Measurements from ENCODE around the gene GEMIN5. TPM values are rescaled to one million over a fixed set of nuclear protein-coding genes. Genes with fewer than 3 reads are reported as not detected.
"Not testable (repeated sequence)": the region's sequence is repeated elsewhere in the genome, so short reads cannot be mapped to it uniquely, and the experiment has no call there.

Gene GEMIN5
- total and polyA plus RNA-seq, 11 donors: 4.1 to 19.3 (median 15.2) TPM

- H3K36me3 ChIP-seq: no peaks in the 10 kb centered on the region
- H3K9me3 ChIP-seq: no peaks in the 10 kb centered on the region
- no peak overlapping the region for H3K27ac ChIP-seq
- WGBS, 4 donors: 80 to 90% (median 83%) methylated on average over 1 of the region's 1 CpG
- ATAC-seq: no peak
- H3K4me1 ChIP-seq: peaks cover 0 to 3% (median 0%) of the 10 kb centered on the region in 12 donors
- no peaks in the 10 kb centered on the region for H3K27me3 ChIP-seq
- TF ChIP-seq POLR2A (IDR thresholded peaks at IDR 0.05) (no peak), CTCF (IDR thresholded peaks at IDR 0.05) (no peak)
- intact Hi-C loops (cut with DNase I): loop anchor here in 2 of 10 donors (10.0 kb wide), 1 partner anchor 157 kb away; no protein-coding TSS in a partner anchor
- DNase-seq: no peak
- no peak overlapping the region for H3K4me3 ChIP-seq
These were observed 39.4 kb upstream of the GEMIN5 start for GRCh38 chr5:154977409-154977808.

GRCh38 chr5:154976082-154976481, 38.1 kb upstream of the GEMIN5 start:
- 93 to 98% (median 97%) methylated on average over 9 of the region's 9 CpGs for WGBS, 4 donors
- DNase-seq, H3K36me3 ChIP-seq, H3K27me3 ChIP-seq, ATAC-seq, H3K4me1 ChIP-seq, H3K27ac ChIP-seq, H3K9me3 ChIP-seq, H3K4me3 ChIP-seq: not testable (repeated sequence)
- intact Hi-C loops (cut with DNase I): loop anchor here in 2 of 10 donors (10.0 kb wide), 1 partner anchor 159 kb away; no protein-coding TSS in a partner anchor

GRCh38 chr5:154972476-154973080, 34.6 kb upstream of the GEMIN5 start:
- WGBS, 4 donors: 61 to 73% (median 65%) methylated on average over 2 of the region's 2 CpGs
- Histone ChIP-seq H3K4me1 (peaks cover 0 to 6% (median 0%) of the 10 kb centered on the region in 12 donors), H3K9me3 (no peaks in the 10 kb centered on the region), H3K27me3 (no peaks in the 10 kb centered on the region), H3K36me3 (peaks cover 0 to 22% (median 18%) of the 10 kb centered on the region in 9 donors), H3K27ac (no peak overlapping the region), H3K4me3 (no peak overlapping the region)
- DNase-seq (peak in 4 of 5 donors; percentile 27 to 37 (median 28)), ATAC-seq (peak; percentile 47 to 78 (median 69))
- TF ChIP-seq POLR2A (IDR thresholded peaks at IDR 0.05) (no peak), CTCF (IDR thresholded peaks at IDR 0.05) (peak; percentile 43 to 75 (median 57))
- intact Hi-C loops (cut with DNase I): loop anchor here in 9 of 10 donors (2.0 to 10.0 kb wide), 6 partner anchors 160 to 756 kb away; no protein-coding TSS in a partner anchor

GRCh38 chr5:154971501-154971900, 33.5 kb upstream of the GEMIN5 start:
- Histone ChIP-seq H3K27ac (no peak overlapping the region), H3K27me3 (no peaks in the 10 kb centered on the region), H3K4me1 (peaks cover 0 to 11% (median 0%) of the 10 kb centered on the region in 12 donors), H3K9me3 (no peaks in the 10 kb centered on the region), H3K36me3 (peaks cover 0 to 33% (median 29%) of the 10 kb centered on the region in 9 donors), H3K4me3 (no peak overlapping the region)
- WGBS, 4 donors: 75 to 79% (median 76%) methylated on average over 2 of the region's 2 CpGs
- no peak for DNase-seq
- TF ChIP-seq POLR2A (IDR thresholded peaks at IDR 0.05) (no peak), CTCF (IDR thresholded peaks at IDR 0.05) (no peak)
- no peak for ATAC-seq
- intact Hi-C loops (cut with DNase I): loop anchor here in 8 of 10 donors (5.0 to 10.0 kb wide), 4 partner anchors 161 to 756 kb away; no protein-coding TSS in a partner anchor
